GM18526 (cell line): Measurements from ENCODE around the gene RPGRIP1L.

Source experiments
- POLR2A ChIP-seq: IDR thresholded peaks from 3 replicates; pipeline ENCODE4 v1.6.1; 2011; ENCODE audit not compliant: insufficient read length; ENCODE audit errors: extremely low read depth

The RPGRIP1L gene

GRCh38 chr16:53600126-53600525 is 103.5 kb downstream of the RPGRIP1L start:
- TF ChIP-seq POLR2A: no peak

GRCh38 chr16:53599548-53599947 is 104.1 kb downstream of the RPGRIP1L start:
- TF ChIP-seq POLR2A: no peak

GRCh38 chr16:53598511-53599275 is 105.0 kb downstream of the RPGRIP1L start:
- TF ChIP-seq POLR2A: no peak

- TF ChIP-seq POLR2A: no peak
Measured at GRCh38 chr16:53597776-53598175, 105.9 kb downstream of the RPGRIP1L start.

- TF ChIP-seq POLR2A: no peak
Measured at GRCh38 chr16:53588081-53588648, 115.5 kb downstream of the RPGRIP1L start.

GRCh38 chr16:53583401-53583800 is 120.3 kb downstream of the RPGRIP1L start:
- no peak for TF ChIP-seq POLR2A

GRCh38 chr16:53581784-53582183 is 121.9 kb downstream of the RPGRIP1L start:
- no peak for TF ChIP-seq POLR2A

- TF ChIP-seq POLR2A: no peak
Measured at GRCh38 chr16:53580038-53580802, 123.4 kb downstream of the RPGRIP1L start.

- TF ChIP-seq POLR2A: no peak
Measured at GRCh38 chr16:53576904-53577303, 126.8 kb downstream of the RPGRIP1L start.

GRCh38 chr16:53576210-53576609 is 127.4 kb downstream of the RPGRIP1L start:
- TF ChIP-seq POLR2A: no peak

- TF ChIP-seq POLR2A: no peak
Measured at GRCh38 chr16:53571763-53572162, 131.9 kb downstream of the RPGRIP1L start.

- no peak for TF ChIP-seq POLR2A
Measured at GRCh38 chr16:53566552-53567245, 137.0 kb downstream of the RPGRIP1L start.

GRCh38 chr16:53565296-53565863 is 138.3 kb downstream of the RPGRIP1L start:
- TF ChIP-seq POLR2A: no peak

- TF ChIP-seq POLR2A: no peak
Measured at GRCh38 chr16:53563426-53563825, 140.2 kb downstream of the RPGRIP1L start.
